Fibroblast of lung (primary cell): ENCODE results near the gene ACSM5. TPM values are rescaled to one million over a fixed set of nuclear protein-coding genes. Genes with fewer than 3 reads are reported as not detected.

ENCODE experiments used
- DNase-seq, 2 donors: peaks; one replicate each; pipeline versions ENCODE4 v3.0.0 to v3.0.0-alpha.2; 2010; ENCODE audit warnings: low read depth in 2 of 2
- H2AFZ ChIP-seq: 2 replicates; pipeline ENCODE4 v1.5.1; 2012; ENCODE audit warnings: low read length, control low read depth, inconsistent platforms
- H3K27ac ChIP-seq: 2 replicates; pipeline ENCODE4 v1.5.1; 2011; ENCODE audit warnings: low read length, control low read depth; ENCODE audit not compliant: insufficient read depth
- H3K27me3 ChIP-seq: 2 replicates; pipeline ENCODE4 v1.5.1; 2011; ENCODE audit warnings: mild to moderate bottlenecking, low read length; ENCODE audit not compliant: control insufficient read depth, insufficient read depth
- H3K36me3 ChIP-seq: 2 replicates; pipeline ENCODE4 v1.5.1; 2011; ENCODE audit warnings: low read length; ENCODE audit not compliant: control insufficient read depth, insufficient read depth
- H3K4me1 ChIP-seq: 2 replicates; pipeline ENCODE4 v1.5.1; 2011; ENCODE audit warnings: low read length; ENCODE audit not compliant: control insufficient read depth, insufficient read depth; ENCODE audit errors: extremely low read depth
- H3K4me2 ChIP-seq: 2 replicates; pipeline ENCODE4 v1.5.1; 2011; ENCODE audit warnings: low read length, control low read depth; ENCODE audit not compliant: insufficient read depth; ENCODE audit errors: extremely low read depth
- H3K4me3 ChIP-seq, 4 experiments: fragments of 200-600 bp in 1 of 4; sonication (generic) in 1 of 4; replicated peaks in 1 of 4; 2 replicates each; pipeline ENCODE4 v1.5.1; 2011 to 2016; ENCODE audit warnings: low read length in 4 of 4, low read depth in 3 of 4, mild to moderate bottlenecking in 3 of 4, control low read depth in 2 of 4, inconsistent platforms in 1 of 4, mixed read lengths in 1 of 4; ENCODE audit not compliant: insufficient read depth in 1 of 4; ENCODE audit errors: control extremely low read depth in 1 of 4
- H3K79me2 ChIP-seq: 2 replicates; pipeline ENCODE4 v1.5.1; 2012; ENCODE audit warnings: mild to moderate bottlenecking, low read length, inconsistent platforms; ENCODE audit not compliant: control insufficient read depth, insufficient read depth
- H3K9ac ChIP-seq: 2 replicates; pipeline ENCODE4 v1.5.1; 2011; ENCODE audit warnings: mild to moderate bottlenecking, low read length, control low read depth; ENCODE audit not compliant: insufficient read depth
- H3K9me3 ChIP-seq: 2 replicates; pipeline ENCODE4 v1.5.1; 2012; ENCODE audit warnings: low read depth, low read length; ENCODE audit not compliant: control insufficient read depth, insufficient read depth
- H4K20me1 ChIP-seq: 2 replicates; pipeline ENCODE4 v1.5.1; 2011; ENCODE audit warnings: low read length; ENCODE audit not compliant: control insufficient read depth, insufficient read depth; ENCODE audit errors: extremely low read depth
- CTCF ChIP-seq, 2 donors: IDR thresholded peaks in 1 of 2; conservative IDR thresholded peaks in 1 of 2; 1 replicate in 1 of 2; 2 replicates in 1 of 2; pipeline ENCODE4 v1.5.1; 2011 to 2012; ENCODE audit warnings: low read length in 2 of 2, control low read depth in 1 of 2, inconsistent platforms in 1 of 2, low read depth in 1 of 2, mild to moderate bottlenecking in 1 of 2
- EZH2 ChIP-seq: IDR thresholded peaks from 2 replicates; pipeline ENCODE4 v1.5.1; 2012; ENCODE audit warnings: low read length, control low read depth, mild to moderate bottlenecking; ENCODE audit errors: missing control alignments
- polyA minus RNA-seq: library from RNA; depleted of rRNA, polyadenylated mRNA; stranded (reverse); fragments of >200 nt; gene quantifications from 2 replicates; pipeline ENCODE4 v1.2.3, GENCODE V29; 2011; ENCODE audit warnings: low replicate concordance
- polyA plus RNA-seq, 2 donors: library from polyadenylated mRNA; depleted of rRNA in 1 of 2; stranded (reverse) in 1 of 2; unstranded in 1 of 2; fragments of >200 nt; gene quantifications; 2 replicates each; pipeline ENCODE4 v1.2.1, GENCODE V29; 2011 to 2012; ENCODE audit warnings: missing spikeins in 1 of 2
- total RNA-seq: library from RNA; depleted of rRNA; stranded (reverse); fragments of >200 nt; gene quantifications from 2 replicates; pipeline ENCODE4 v1.2.1, GENCODE V29; 2014

Gene ACSM5
- total RNA-seq (not detected in 2 replicates), polyA plus RNA-seq (0.10 TPM in 1 of 2 replicates, not detected in the other), polyA minus RNA-seq (not detected in 2 replicates)
- not detected in 2 replicates for polyA plus RNA-seq (2012)

- H3K79me2 ChIP-seq = no peaks in the 10 kb centered on the region
- H3K27ac ChIP-seq = no peak within 1 kb of the TSS
- H3K4me3 ChIP-seq = no peak within 1 kb of the TSS
- DNase-seq = no peak
- H3K9ac ChIP-seq = no peak within 1 kb of the TSS
- no peak within 1 kb of the TSS for H2AFZ ChIP-seq
- no peaks in the 10 kb centered on the region for H3K36me3 ChIP-seq
- no peak within 1 kb of the TSS for H3K4me2 ChIP-seq
- no peaks in the 10 kb centered on the region for H3K27me3 ChIP-seq
- no peaks in the 10 kb centered on the region for H3K9me3 ChIP-seq
- H4K20me1 ChIP-seq = no peaks in the 10 kb centered on the region
- no peaks in the 10 kb centered on the region for H3K4me1 ChIP-seq
- no peak for TF ChIP-seq CTCF (conservative IDR thresholded peaks at IDR 0.05 in 1 of 2, IDR thresholded peaks at IDR 0.05 in 1 of 2; ENCODE audit: low read depth in 1 of 2, low read length in 2 of 2)
- TF ChIP-seq EZH2 = no peak
Observed at GRCh38 chr16:20409398-20410120, at the start of gene ACSM5. TSS of gene ACSM5 (plus strand) at chr16:20409534. CDS start at chr16:20411485, 1,951 bp downstream.

DNA sequence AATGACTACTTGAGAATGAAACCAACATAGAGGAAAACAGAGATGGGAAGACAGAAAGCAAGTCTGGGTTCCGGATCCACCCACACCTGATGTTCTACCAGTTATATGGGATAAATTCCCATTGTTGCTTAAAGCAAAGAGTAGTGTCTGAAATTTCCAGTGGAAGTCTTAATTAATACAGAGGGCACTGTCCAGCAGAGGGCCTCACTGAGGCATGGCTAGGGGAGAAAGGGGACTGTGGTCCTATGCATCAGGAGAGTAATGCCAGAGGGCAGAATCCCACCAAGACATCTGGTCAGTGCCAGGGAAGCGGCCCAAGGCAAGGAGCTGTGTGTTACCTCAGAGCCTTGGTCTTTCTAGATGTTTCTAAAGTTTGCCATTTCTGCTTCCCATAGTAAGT lies 49.3 kb upstream of the ACSM5 start:
- H3K27me3 ChIP-seq = no peaks in the 10 kb centered on the region
- no peaks in the 10 kb centered on the region for H4K20me1 ChIP-seq
- no peaks in the 10 kb centered on the region for H3K4me1 ChIP-seq
- H3K4me3 ChIP-seq = no peak overlapping the region
- H3K9me3 ChIP-seq = no peaks in the 10 kb centered on the region
- no peaks in the 10 kb centered on the region for H3K36me3 ChIP-seq
- H2AFZ ChIP-seq = no peak overlapping the region
- DNase-seq = no peak
- H3K4me2 ChIP-seq = no peak overlapping the region
- H3K79me2 ChIP-seq = no peaks in the 10 kb centered on the region
- no peak overlapping the region for H3K9ac ChIP-seq
- H3K27ac ChIP-seq = no peak overlapping the region
- TF ChIP-seq CTCF (conservative IDR thresholded peaks at IDR 0.05 in 1 of 2, IDR thresholded peaks at IDR 0.05 in 1 of 2; ENCODE audit: low read depth in 1 of 2, low read length in 2 of 2) = no peak
- TF ChIP-seq EZH2 = no peak

- Histone ChIP-seq H3K27ac (no peak overlapping the region), H3K4me2 (no peak overlapping the region), H3K36me3 (no peaks in the 10 kb centered on the region), H2AFZ (no peak overlapping the region), H3K79me2 (no peaks in the 10 kb centered on the region), H3K9ac (no peak overlapping the region), H3K9me3 (no peaks in the 10 kb centered on the region), H4K20me1 (no peaks in the 10 kb centered on the region), H3K27me3 (no peaks in the 10 kb centered on the region), H3K4me1 (no peaks in the 10 kb centered on the region), H3K4me3 (no peak overlapping the region)
- DNase-seq = no peak
- TF ChIP-seq EZH2 (no peak), CTCF (conservative IDR thresholded peaks at IDR 0.05 in 1 of 2, IDR thresholded peaks at IDR 0.05 in 1 of 2; ENCODE audit: low read depth in 1 of 2, low read length in 2 of 2) (no peak)
Observed at GRCh38 chr16:20363191-20363590, 46.1 kb upstream of the ACSM5 start.
